ENCODE measurements around the gene P2RY6.

Gene P2RY6

GRCh38 chr11:73298233-73298632, 26.1 kb downstream of the P2RY6 start:
- DNase-seq = no peak

GRCh38 chr11:73299751-73300150, 27.6 kb downstream of the P2RY6 start:
- no peak for DNase-seq

GRCh38 chr11:73306069-73306841, 34.1 kb downstream of the P2RY6 start:
- no peak for DNase-seq

- DNase-seq = no peak
These were observed 34.8 kb downstream of the P2RY6 start for GRCh38 chr11:73306977-73307322.

- peak; percentile 84 for DNase-seq
These were observed 35.3 kb downstream of the P2RY6 start for GRCh38 chr11:73307323-73308002.

- peak; percentile 66 for DNase-seq
These were observed 36.1 kb downstream of the P2RY6 start, which contains the start of gene ARHGEF17 for GRCh38 chr11:73308003-73308960. ARHGEF17 (plus strand) TSS chr11:73308276; CDS start chr11:73308639, 363 bp downstream.

GRCh38 chr11:73308961-73309919, 37.1 kb downstream of the P2RY6 start:
- no peak for DNase-seq

GRCh38 chr11:73310076-73310475, 37.9 kb downstream of the P2RY6 start:
- DNase-seq = no peak

GRCh38 chr11:73310661-73311393, 38.7 kb downstream of the P2RY6 start:
- no peak for DNase-seq

GRCh38 chr11:73311394-73311869, 39.3 kb downstream of the P2RY6 start:
- DNase-seq = no peak

GRCh38 chr11:73312036-73312435, 39.9 kb downstream of the P2RY6 start:
- no peak for DNase-seq

- no peak for DNase-seq
These were observed 40.8 kb downstream of the P2RY6 start for GRCh38 chr11:73312851-73313327.

- DNase-seq = no peak
These were observed 41.5 kb downstream of the P2RY6 start for GRCh38 chr11:73313652-73314051.

GRCh38 chr11:73314117-73314961, 42.2 kb downstream of the P2RY6 start:
- DNase-seq = no peak

- no peak for DNase-seq
These were observed 43.3 kb downstream of the P2RY6 start for GRCh38 chr11:73315293-73316020.

GRCh38 chr11:73316422-73316821, 44.3 kb downstream of the P2RY6 start:
- DNase-seq = no peak

GRCh38 chr11:73317373-73317772, 45.2 kb downstream of the P2RY6 start:
- DNase-seq = no peak

GRCh38 chr11:73317803-73318202, 45.7 kb downstream of the P2RY6 start:
- DNase-seq = no peak

- DNase-seq = no peak
These were observed 46.4 kb downstream of the P2RY6 start for GRCh38 chr11:73318501-73319011.

Data from DMS153 (cell line).